Astrocyte of the hippocampus (primary cell): Measurements from ENCODE around the gene HCN2.
A peak's percentile ranks its signal among the peaks of the same experiment; 100 is the strongest.
"Not testable (repeated sequence)": the region's sequence is repeated elsewhere in the genome, so short reads cannot be mapped to it uniquely, and the experiment has no call there.

Source experiments
- DNase-seq: peaks from one replicate; pipeline ENCODE4 v3.0.0; 2011; ENCODE audit warnings: low read depth, low spot score

HCN2 gene

GRCh38 chr19:585146-585545, 4.5 kb upstream of the HCN2 start:
- not testable (repeated sequence) for DNase-seq

GRCh38 chr19:585551-586110, 4.0 kb upstream of the HCN2 start:
- no peak for DNase-seq

- peak; percentile 94 for DNase-seq
Observed at GRCh38 chr19:588093-588740, 1.5 kb upstream of the HCN2 start.

- no peak for DNase-seq
Observed at GRCh38 chr19:588741-589692, 664 bp upstream of the HCN2 start.

- DNase-seq: peak; percentile 71
Observed at GRCh38 chr19:590396-590745, 690 bp downstream of the HCN2 start.

- DNase-seq: no peak
Observed at GRCh38 chr19:590750-591098, 1.0 kb downstream of the HCN2 start.

- DNase-seq: peak; percentile 69
Observed at GRCh38 chr19:591099-591958, 1.6 kb downstream of the HCN2 start.

GRCh38 chr19:592101-592500, 2.4 kb downstream of the HCN2 start:
- no peak for DNase-seq

- no peak for DNase-seq
Observed at GRCh38 chr19:593055-593454, 3.4 kb downstream of the HCN2 start.

- no peak for DNase-seq
Observed at GRCh38 chr19:593505-593904, 3.8 kb downstream of the HCN2 start.

GRCh38 chr19:594265-594870, 4.7 kb downstream of the HCN2 start:
- DNase-seq: no peak

GRCh38 chr19:595326-596262, 5.9 kb downstream of the HCN2 start:
- DNase-seq: no peak

GRCh38 chr19:596263-596655, 6.6 kb downstream of the HCN2 start:
- no peak for DNase-seq

GRCh38 chr19:597406-598315, 8.0 kb downstream of the HCN2 start:
- DNase-seq: no peak

- DNase-seq: no peak
Observed at GRCh38 chr19:601310-601709, 11.6 kb downstream of the HCN2 start.

- no peak for DNase-seq
Observed at GRCh38 chr19:601790-602189, 12.1 kb downstream of the HCN2 start.

GRCh38 chr19:602391-603301, 13.0 kb downstream of the HCN2 start:
- DNase-seq: no peak

- DNase-seq: not testable (repeated sequence)
Observed at GRCh38 chr19:603302-603639, 13.6 kb downstream of the HCN2 start.
